HL-60 (cell line): ENCODE measurements around the gene FOXO1.

Source experiments
- DNase-seq, 2 experiments: peaks; one replicate each; pipeline ENCODE4 v3.0.0-alpha.2; 2010 to 2020; ENCODE audit warnings: low read depth in 1 of 2, low spot score in 1 of 2
- H3K27ac ChIP-seq: fragments of 250-450 bp; sonication (Bioruptor Pico); replicated peaks from 2 replicates; pipeline ENCODE4 v1.5.1; 2020; ENCODE audit warnings: mild to moderate bottlenecking, moderate library complexity
- H3K27me3 ChIP-seq: fragments of 250-450 bp; sonication (Bioruptor Pico); 2 replicates; pipeline ENCODE4 v1.5.1; 2021; ENCODE audit warnings: mild to moderate bottlenecking, moderate library complexity; ENCODE audit not compliant: insufficient read depth, poor library complexity, severe bottlenecking
- H3K4me3 ChIP-seq: replicated peaks from 2 replicates; pipeline ENCODE4 v1.5.1; 2011; ENCODE audit warnings: mild to moderate bottlenecking, control low read depth, low read length; ENCODE audit not compliant: insufficient read depth
- CTCF ChIP-seq: IDR thresholded peaks from one replicate; pipeline ENCODE4 v1.5.1; 2011; ENCODE audit warnings: low read length, control low read depth, inconsistent platforms; ENCODE audit not compliant: insufficient read depth
- GABPA ChIP-seq: IDR thresholded peaks from 2 replicates; pipeline ENCODE4 v1.6.1; 2012; ENCODE audit warnings: low read depth
- POLR2AphosphoS5 ChIP-seq: IDR thresholded peaks from 2 replicates; pipeline ENCODE4 v1.6.1; 2012; ENCODE audit warnings: low read depth
- REST ChIP-seq: IDR thresholded peaks from 2 replicates; pipeline ENCODE4 v1.6.1; 2012; ENCODE audit warnings: low read depth; ENCODE audit not compliant: insufficient replicate concordance
- SPI1 ChIP-seq: IDR thresholded peaks from 2 replicates; pipeline ENCODE4 v1.6.1; 2012; ENCODE audit warnings: low read depth, mild to moderate bottlenecking, borderline replicate concordance

FOXO1 gene

GRCh38 chr13:40657951-40658350 is 8.5 kb downstream of the FOXO1 start:
- Histone ChIP-seq H3K27ac (no peak overlapping the region), H3K27me3 (peaks cover 11% of the 10 kb centered on the region), H3K4me3 (no peak overlapping the region)
- no peak for DNase-seq
- TF ChIP-seq GABPA (no peak), CTCF (no peak), REST (no peak), POLR2AphosphoS5 (no peak), SPI1 (no peak)

GRCh38 chr13:40657307-40657706 is 9.1 kb downstream of the FOXO1 start:
- peaks cover 5% of the 10 kb centered on the region for H3K27me3 ChIP-seq
- no peak overlapping the region for H3K4me3 ChIP-seq
- no peak for DNase-seq
- no peak overlapping the region for H3K27ac ChIP-seq
- TF ChIP-seq CTCF (no peak), POLR2AphosphoS5 (no peak), GABPA (no peak), SPI1 (no peak), REST (no peak)

- H3K4me3 ChIP-seq = no peak overlapping the region
- H3K27ac ChIP-seq = no peak overlapping the region
- no peak for TF ChIP-seq CTCF
- TF ChIP-seq GABPA = no peak
- no peak for TF ChIP-seq REST
- TF ChIP-seq POLR2AphosphoS5 = no peak
- no peak for TF ChIP-seq SPI1
- no peaks in the 10 kb centered on the region for H3K27me3 ChIP-seq
- DNase-seq = peak in 1 of 2 experiments; percentile 44
These were observed 10.1 kb downstream of the FOXO1 start for GRCh38 chr13:40656358-40656757.
